ENCODE results near the gene TIMM17A.
A peak's percentile ranks its signal among the peaks of the same experiment; 100 is the strongest.

TIMM17A gene

DNA sequence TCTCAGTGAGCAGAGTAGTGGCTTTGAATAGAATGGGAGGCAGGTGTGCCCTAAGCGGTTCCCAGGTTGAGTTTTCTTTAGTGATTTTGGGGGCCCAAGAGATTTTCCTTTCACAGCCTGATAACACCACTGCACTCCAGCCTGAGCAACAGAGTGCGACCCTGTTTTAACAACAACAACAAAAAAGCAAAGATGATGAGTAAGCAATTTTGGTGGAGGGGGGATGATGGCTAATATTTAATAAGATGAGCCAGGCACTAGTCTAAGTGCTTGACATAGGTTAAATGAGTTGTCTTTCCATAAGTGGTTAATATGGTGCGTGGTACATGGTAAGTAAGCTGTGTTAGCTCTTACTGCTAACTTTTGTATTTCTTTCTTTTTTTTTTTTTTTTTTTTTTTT lies 29.1 kb downstream of the TIMM17A start:
- DNase-seq (ENCODE audit: low read depth): no peak

DNA sequence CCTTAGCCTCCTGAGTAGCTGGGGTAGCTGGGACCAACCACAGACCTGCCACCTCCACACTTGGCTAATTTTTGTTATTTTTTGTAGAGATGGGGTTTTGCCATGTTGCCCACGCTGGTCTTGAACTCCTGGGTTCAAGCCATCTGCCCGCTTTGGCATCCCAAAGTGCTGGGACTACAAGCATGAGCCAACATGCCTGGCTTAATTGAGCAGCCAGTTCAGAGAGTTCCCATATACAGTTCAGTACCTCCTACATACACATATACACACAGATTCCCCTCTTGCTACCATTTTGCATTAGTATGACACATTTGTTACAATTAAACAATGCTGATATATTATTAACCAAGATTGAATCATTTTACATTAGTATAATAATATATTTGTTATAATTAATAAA lies 30.1 kb downstream of the TIMM17A start:
- no peak for DNase-seq (ENCODE audit: low read depth)

DNA sequence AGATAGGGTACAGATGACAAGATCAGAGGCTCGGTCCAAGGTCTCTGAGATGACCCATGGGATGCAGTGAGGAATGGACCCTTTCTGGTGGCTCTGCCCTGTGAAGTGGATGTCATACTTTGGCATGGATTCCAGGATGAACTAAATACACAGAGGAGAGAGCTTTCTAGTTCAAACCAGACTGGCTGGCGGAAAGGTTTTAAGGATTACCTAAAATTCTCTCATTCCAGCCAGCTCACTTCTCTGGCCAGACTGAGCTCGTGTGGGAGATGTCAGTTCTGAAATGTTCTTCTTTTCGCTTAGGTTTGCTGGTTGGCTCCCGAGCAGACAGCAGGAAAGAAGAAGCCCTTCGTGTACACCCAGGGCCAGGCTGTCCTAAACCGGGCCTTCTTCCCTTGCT lies 33.3 kb downstream of the TIMM17A start:
- DNase-seq (ENCODE audit: low read depth): no peak

DNA sequence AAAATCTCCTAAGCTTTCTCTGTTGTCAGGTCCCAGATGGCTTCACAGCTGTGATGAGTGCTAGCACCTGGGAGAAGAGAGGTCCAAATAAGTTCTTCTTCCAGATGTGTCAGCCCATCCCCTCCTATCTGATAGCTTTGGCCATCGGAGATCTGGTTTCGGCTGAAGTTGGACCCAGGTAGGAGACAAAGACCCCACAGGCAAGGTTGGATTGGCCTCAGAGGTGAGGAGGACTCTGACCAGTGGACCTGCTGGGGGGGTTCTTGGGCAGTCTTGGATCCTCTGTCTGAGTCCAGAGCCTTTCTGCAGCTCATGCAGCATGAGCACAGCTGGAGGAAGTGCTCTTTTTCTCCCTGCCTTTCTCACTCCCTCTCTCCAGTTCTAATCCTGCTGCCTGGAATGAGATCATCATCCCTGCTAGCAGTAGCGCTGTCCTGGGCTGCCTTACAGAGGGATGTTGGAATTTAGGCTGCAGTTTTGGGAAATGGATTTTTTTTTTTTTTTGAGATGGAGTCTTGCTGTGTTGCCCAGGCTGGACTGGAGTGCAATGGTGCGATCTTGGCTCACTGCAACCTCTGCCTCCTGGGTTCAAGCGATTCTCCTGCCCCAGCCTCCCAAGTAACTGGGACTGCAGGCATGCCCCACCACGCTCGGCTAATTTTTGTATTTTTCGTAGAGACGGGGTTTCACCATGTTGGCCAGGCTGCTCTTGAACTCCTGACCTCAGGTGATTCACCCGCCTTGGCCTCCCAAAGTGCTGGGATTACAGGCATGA lies 34.2 kb downstream of the TIMM17A start:
- no peak for DNase-seq (ENCODE audit: low read depth)

DNA sequence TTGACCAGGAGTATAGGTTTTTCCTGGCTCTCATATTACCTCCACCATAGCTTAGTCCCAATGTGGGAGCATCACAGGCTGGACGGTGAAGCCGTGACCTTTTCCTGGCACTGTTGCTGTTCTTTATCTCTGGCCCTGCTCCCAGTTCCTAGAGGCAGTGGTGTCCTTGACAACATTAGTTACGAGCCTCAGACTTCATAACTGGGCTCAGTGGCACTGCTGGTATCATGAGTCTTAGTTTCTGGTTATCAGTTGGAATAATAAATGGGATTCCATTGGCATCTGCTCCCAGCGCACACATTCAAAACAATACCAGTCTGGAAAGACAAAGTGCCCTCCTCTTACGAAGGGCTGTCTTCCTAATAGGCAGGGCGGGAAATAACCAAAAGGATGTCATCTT lies 35.1 kb downstream of the TIMM17A start:
- DNase-seq (ENCODE audit: low read depth): no peak

DNA sequence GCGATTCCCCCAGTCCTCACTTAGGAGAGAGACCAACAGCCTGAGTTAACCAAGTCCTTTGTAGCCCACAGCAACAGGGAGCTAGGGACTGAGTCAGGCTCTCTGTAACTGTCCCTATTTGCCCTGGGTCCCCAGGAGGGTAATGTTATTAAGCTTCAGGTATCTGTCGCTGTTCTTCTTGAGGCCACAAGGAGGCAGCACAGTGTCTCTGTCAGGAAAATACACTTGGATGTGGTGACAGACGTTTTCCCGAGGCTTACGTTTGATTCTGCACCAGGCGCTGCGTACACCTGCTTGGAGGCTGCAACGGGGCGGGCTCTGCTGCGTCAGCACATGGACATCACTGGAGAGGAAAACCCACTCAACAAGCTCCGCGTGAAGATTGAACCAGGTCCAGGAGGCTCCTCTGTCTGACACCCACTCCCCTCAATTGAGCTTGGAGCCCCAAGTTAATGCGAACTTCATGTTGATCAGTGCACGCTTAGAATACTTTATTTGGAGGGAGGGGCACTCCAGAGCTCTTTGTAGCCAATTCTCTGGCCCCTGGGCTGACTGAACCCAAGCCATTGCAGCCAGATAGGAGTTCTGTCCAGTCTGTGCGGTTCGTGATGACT lies 44.4 kb downstream of the TIMM17A start:
- peak; percentile 3 for DNase-seq (ENCODE audit: low read depth)

DNA sequence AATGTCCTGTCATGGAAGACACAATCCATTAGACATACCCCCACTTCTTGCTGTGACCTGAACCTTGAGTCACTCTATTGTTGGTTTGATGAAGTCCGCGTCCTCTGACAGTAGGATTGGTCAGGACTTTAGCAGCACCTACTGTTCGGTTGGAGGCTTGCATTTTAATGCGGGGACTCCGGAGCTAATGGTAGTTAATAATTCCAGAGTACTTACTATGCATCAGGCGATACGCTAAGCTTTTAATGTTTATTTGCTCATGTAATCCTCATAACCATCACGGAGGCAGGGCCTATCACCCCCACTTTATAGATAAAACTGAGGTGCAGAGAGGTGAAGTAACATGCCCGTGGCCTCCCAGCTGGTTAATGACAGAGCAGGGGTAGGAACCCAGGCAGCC lies 47.2 kb downstream of the TIMM17A start:
- no peak for DNase-seq (ENCODE audit: low read depth)

DNA sequence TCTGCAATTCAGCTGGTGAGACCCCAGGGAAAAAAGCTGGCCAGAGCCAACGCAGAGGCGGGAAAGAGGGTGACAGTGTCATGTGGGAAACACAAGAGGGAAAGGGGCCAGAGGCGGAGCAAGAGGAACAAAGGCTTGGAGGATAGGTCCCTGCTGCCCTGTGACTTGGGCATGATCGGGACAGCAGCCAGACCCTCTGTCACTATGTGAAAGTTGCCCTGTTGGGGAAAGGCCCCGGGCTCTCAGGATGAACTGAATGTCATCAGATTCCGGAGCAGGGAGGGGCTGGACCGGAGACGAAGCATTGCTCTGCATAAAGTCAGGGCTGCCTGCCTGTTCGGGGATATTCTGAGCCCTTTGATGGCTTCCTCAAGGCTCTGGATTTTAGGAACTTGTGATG lies 49.4 kb downstream of the TIMM17A start:
- no peak for DNase-seq (ENCODE audit: low read depth)

DNA sequence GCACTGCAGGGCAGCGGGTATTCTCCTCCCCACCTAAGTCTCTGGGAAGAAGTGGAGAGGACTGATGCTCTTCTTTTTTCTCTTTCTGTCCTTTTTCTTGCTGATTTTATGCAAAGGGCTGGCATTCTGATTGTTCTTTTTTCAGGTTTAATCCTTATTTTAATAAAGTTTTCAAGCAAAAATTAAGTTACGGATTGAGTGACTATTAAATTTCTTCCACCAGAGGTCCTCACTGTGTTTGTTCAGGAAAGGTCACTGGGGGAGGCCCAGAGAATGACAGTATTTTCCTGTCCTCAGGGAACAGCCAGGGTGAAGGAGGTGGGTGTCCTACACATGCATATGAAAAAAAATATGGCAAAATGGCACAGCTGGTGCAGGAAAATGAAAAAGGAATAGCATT lies 50.7 kb downstream of the TIMM17A start:
- DNase-seq (ENCODE audit: low read depth): no peak

DNA sequence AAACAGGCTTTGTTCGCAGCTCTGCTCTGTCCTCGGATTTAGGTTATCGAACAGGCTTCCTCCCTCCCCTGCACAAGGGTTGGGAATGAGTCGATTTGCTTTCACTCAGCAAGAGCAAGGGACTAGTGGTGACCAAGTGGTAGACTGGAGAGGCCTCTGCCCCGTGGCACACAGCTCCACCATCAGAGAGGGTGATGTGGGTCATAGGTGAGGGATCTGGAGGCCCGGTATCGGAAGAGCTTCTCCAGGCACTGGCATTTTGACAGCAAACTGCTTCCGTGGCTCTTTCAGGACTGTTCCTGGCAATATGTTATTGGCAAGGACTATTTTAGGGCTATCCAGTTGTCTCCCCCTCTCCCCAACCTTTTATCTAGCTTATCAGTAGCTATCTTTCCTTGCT lies 52.0 kb downstream of the TIMM17A start:
- no peak for DNase-seq (ENCODE audit: low read depth)

DNA sequence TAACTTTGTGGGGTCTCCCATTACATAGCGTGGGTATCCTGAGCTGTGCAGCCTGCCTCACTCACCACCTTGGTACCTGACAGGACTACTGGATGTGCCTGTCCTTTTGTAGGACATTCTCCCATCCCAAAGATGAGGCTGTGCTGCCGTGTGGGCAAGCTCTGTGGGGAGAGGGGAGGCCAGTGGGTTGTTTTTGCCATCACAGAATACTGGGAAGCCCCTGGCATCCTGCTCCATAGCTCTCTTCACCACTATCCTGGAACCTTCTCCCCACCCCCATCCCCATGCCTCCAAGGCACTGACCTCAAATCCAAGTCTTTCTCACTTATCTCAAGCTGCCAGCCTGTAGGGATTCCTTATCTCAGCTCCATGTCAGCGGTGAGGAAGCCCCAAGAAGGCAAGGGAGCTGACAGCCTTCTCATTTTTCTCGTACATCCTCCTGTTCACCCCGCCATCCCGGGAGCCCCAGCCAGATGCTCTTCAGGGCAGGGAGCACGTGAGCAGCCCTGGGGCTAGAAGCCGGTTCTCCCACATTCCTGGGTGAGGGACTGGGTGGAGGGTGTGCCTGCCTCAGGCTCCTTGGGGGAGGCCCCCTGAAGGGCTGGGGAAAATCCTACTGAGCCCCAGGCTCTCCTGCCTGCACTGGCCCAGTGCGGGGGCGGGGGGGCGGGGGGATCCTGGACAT lies 52.6 kb downstream of the TIMM17A start:
- DNase-seq (ENCODE audit: low read depth): no peak

DNA sequence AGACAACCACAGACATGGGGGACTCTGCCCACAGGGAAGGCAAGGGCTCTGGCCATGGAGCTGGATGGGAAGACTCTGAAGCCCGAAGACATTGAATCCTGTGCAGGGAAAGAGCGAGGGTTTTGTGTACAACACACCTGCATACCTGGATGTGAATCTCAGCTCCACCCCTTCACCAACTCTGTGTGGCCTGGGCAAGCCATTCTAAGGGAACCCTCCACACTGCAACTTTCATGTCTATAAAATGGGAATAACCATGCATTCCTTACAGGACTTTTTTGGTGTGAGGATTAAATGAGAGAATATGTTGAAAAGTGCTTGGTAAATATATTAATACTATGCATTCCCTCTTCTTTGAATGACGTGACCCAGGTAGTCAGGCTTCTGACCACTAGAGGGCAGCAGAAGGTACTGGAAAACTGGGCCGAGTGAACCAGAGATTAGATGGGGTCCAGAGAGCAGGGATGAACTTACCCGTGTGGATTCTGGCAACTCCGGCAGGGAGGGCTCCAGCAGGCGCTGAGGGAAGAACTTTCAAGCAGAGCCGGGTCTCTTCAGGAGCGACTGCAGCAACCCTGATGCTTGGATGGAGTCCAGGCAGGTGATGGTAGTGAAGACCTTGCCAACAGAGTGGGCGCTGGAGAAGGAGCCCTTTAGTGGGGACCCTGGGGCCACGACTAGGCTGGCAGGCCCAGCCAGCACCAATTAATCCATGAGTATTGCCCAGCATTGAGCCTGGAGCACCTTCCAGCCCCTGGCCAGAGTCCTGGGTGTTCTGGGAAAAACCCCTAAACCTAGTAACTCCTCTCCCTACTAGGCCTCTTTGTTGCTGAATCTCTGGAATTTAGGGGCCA lies 54.2 kb downstream of the TIMM17A start:
- DNase-seq (ENCODE audit: low read depth): peak; percentile 41

DNA sequence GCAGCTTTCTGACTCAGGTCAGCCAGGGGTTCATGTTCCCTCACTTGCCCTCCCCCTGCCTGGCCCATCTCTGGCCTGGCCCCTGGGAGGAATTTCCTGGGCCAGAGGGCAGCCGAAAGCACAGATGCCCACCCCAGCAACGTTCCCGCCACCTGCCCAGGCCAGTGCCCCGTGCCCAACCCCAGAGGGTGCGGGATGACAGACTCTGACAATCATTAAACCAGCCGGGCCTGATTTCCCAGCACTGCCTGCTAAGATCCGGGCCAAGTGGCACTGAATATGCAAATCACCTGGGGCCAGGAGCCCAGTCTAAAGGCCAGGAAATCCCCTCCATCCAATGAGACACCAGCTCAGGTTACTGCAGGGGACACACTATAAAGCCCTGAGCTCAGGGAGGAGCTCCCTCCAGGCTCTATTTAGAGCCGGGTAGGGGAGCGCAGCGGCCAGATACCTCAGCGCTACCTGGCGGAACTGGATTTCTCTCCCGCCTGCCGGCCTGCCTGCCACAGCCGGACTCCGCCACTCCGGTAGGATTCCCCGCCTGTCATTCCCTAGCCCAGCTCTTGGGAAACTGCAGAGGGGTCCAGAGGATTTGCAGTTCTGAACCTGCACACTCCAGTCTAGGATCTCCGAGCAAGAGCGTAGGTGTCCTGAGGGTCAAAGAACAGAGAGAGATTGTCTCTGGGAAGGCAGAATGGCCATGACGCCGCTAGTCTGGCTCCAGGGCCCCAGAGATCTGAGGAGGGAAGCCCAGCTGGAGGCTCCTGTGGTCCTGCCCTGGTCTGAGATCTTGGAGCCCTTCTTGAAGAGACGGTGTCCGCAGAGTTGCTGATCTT lies 55.1 kb downstream of the TIMM17A start, which contains the start of gene ELF3:
Gene ELF3, plus strand, starts transcription at position 408 of the 836 bp plus-strand sequence. CDS start 550 bp downstream, outside the sequence.
- DNase-seq (ENCODE audit: low read depth): no peak

DNA sequence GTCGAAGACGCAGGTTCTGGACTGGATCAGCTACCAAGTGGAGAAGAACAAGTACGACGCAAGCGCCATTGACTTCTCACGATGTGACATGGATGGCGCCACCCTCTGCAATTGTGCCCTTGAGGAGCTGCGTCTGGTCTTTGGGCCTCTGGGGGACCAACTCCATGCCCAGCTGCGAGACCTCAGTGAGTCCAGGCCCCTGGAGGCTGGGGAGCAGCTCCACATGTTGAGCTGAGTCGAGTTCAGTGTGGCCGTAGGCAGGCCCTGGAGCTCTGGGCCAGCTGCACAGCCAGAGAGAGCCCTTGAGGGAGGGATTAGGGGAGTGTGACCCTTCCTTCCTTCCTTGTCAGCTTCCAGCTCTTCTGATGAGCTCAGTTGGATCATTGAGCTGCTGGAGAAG lies 56.7 kb downstream of the TIMM17A start:
- no peak for DNase-seq (ENCODE audit: low read depth)

DNA sequence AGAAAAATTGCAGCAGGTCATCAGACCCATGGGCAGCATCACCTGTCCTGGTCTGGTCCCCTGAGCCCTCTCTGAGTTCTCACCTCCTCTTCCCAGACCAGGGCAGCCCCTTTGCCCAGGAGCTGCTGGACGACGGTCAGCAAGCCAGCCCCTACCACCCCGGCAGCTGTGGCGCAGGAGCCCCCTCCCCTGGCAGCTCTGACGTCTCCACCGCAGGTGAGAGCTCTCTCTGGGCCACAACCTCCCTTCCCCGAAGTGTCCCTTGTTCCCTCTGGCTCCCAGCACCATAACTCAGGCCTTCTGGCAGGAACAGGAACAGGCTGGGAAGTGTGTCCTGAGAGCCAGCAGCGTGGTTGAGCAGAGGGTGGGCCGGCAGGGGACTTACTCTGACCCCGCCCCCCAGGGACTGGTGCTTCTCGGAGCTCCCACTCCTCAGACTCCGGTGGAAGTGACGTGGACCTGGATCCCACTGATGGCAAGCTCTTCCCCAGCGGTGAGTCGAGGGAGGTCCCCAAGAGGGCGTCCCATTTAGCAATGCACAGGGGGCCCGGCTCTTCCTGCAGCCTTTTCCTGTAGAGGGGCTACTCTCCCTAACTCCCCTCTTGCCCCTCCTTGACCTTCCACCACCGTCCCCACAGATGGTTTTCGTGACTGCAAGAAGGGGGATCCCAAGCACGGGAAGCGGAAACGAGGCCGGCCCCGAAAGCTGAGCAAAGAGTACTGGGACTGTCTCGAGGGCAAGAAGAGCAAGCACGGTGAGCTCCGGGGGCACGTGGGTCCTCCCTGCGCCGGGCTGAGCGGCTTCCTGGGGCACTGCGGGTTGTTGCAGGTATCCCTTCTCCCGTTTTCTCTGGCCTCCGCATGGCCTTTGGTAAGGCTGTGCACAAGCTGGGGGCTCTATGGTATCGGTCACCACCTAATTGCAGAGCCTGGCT lies 57.5 kb downstream of the TIMM17A start:
- no peak for DNase-seq (ENCODE audit: low read depth)

DNA sequence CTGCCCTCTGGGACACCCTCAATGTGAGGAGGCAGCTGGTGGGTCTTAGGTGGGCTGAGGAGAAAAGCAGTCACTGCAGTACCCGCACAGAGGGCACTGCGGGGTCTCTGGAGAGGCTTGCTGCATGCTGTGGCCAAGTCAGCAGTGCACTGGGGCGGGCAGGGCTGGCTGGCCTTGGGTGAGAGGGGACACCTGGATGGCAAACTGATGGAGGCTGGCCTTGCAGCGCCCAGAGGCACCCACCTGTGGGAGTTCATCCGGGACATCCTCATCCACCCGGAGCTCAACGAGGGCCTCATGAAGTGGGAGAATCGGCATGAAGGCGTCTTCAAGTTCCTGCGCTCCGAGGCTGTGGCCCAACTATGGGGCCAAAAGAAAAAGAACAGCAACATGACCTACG lies 58.3 kb downstream of the TIMM17A start:
- no peak for DNase-seq (ENCODE audit: low read depth)

DNA sequence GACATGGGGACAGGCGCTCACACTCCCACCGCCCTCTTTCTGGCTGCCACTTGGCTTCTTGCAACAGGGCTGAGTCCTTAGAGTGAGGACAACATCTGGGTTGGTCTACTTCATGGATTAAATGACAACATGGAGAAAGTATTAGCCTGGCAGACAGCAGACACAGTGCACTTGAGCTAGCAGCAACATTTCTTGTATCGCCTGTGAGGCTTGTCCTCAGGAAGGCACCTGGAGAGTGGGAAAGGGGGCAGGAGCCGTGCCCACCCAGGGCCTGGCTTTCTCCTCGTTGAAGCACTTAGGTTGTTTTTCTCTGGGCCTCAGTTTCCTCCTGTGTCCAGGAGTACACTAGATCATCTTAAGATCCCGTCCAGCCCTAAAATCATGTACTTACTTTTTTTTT lies 58.8 kb downstream of the TIMM17A start:
- no peak for DNase-seq (ENCODE audit: low read depth)

DNA sequence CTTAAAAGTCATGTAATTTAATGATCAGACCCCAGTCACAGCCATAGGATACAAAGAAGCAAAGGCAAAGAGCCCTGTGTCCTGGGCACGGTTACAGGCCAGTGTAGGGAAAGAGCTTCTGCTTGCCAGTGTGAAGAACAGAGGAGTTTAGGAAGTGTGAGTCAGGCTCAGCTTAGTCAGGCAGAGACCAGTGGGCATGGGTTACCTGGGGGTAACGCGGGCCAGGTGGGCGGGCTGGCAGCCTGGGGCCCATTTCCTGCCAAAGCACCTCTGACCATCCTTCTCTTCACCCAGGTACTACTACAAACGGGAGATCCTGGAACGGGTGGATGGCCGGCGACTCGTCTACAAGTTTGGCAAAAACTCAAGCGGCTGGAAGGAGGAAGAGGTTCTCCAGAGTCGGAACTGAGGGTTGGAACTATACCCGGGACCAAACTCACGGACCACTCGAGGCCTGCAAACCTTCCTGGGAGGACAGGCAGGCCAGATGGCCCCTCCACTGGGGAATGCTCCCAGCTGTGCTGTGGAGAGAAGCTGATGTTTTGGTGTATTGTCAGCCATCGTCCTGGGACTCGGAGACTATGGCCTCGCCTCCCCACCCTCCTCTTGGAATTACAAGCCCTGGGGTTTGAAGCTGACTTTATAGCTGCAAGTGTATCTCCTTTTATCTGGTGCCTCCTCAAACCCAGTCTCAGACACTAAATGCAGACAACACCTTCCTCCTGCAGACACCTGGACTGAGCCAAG lies 59.8 kb downstream of the TIMM17A start:
- no peak for DNase-seq (ENCODE audit: low read depth)

DNA sequence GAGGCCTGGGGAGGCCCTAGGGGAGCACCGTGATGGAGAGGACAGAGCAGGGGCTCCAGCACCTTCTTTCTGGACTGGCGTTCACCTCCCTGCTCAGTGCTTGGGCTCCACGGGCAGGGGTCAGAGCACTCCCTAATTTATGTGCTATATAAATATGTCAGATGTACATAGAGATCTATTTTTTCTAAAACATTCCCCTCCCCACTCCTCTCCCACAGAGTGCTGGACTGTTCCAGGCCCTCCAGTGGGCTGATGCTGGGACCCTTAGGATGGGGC lies 60.3 kb downstream of the TIMM17A start:
- DNase-seq (ENCODE audit: low read depth): no peak
